ENCODE data around the gene NKD2.

DNA sequence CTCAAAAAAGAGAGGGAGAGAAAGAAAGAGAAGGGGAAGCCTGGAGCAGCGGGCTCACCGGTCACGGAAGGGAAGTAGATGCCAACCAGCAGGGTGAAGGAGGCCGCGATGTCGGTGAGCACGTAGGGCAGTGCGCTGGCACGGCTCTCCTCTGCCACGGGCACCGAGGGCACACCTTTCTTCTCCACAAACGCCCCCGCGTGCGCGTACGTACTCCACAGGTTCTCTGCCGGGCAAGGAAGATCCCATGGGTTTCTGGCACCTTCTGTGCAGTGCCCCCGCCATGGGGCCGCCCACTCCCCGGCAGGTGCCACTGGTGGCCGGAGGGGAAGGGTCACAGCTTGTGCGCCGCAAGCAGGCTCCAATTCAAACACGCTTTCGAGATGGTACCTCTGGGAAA lies 72.9 kb downstream of the NKD2 start:
- no peak for TF ChIP-seq ZNF274 (IDR thresholded peaks at IDR 0.05; ENCODE audit: low read depth, low read length)
- TF ChIP-seq YY1 (IDR thresholded peaks at IDR 0.05; ENCODE audit: insufficient read depth, insufficient read length), result no peak
- no peak for TF ChIP-seq SUZ12 (IDR thresholded peaks at IDR 0.05; ENCODE audit: extremely low read depth, insufficient read depth, insufficient read length)
